NCI-H748 treated with DMSO at 0.1 percent for 48 hours (cell line): ENCODE measurements around the gene WDR54.
"Not testable (repeated sequence)": the region's sequence is repeated elsewhere in the genome, so short reads cannot be mapped to it uniquely, and the experiment has no call there.

Source experiments
- DNase-seq: peaks from one replicate; lab custom pipeline; 2025; lab: John Stamatoyannopoulos, UW

The WDR54 gene

GRCh38 chr2:74457129-74457548, 35.6 kb downstream of the WDR54 start:
- peak; percentile 56 for DNase-seq

GRCh38 chr2:74457549-74458131, 36.1 kb downstream of the WDR54 start:
- peak; percentile 57 for DNase-seq

DNA sequence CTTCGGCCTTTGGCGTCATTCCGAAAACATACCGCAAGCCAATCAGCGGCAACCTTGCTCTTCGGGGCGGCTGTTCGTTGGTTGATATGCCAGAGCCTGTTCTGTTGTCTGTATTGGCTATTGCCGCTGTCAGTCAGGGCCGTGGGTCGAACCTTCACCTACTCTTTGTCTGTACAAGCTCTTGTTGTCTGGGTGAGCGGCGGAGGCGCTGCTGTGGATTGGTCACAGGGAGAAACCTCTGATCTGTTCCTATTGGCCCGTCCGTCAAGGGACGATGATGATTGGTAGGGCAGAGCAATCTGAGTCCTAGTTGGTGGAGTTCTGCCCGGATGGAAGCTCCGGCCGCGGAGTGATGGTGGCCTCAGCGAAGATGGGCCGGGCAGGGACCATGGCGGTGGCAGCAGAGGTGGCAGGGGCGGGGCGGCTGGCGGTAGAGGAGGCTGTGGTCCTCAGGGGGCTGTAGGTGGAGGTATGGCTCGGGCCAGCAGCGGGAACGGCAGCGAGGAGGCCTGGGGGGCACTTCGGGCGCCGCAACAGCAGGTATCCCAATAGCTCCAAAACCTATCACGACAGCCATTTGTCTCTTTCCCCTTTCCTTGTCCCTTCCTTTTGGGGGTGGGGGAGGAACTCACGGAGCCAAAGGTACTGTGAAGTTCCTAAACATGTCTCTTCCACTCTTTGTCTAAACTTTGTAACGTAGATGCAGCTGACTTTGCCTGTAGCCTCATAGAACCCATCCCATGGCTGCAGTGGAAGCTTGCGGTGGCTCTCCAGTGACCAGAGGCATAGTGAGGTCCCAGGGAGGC, 36.8 kb downstream of the WDR54 start, which contains the start of gene WBP1:
WBP1 (plus strand) TSS at position 307 of the 806 bp plus-strand sequence; CDS start at position 472, 165 bp downstream.
- DNase-seq, result peak; percentile 97

GRCh38 chr2:74458938-74459363, 37.4 kb downstream of the WDR54 start:
- no peak for DNase-seq

DNA sequence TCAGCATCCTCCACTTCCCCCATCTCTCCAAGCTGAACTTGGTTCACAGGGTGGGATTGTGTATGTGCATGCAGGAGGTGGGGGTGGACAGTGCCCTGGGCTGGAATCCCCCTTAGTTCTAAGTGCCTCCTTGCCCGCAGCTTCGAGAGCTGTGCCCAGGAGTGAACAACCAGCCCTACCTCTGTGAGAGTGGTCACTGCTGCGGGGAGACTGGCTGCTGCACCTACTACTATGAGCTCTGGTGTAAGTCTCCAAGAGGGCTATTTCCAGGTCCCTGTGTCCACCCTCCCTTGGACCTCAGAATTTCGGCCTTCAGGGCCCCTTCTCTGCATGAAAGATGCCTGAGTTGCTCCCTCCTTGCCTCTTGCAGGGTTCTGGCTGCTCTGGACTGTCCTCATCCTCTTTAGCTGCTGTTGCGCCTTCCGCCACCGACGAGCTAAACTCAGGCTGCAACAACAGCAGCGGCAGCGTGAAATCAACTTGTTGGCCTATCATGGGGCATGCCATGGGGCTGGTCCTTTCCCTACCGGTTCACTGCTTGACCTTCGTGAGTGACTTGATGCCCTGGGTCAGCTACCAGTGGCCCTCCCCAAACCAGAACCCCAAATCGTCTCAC, 38.1 kb downstream of the WDR54 start:
- not testable (repeated sequence) for DNase-seq

GRCh38 chr2:74460187-74460586, 38.7 kb downstream of the WDR54 start:
- not testable (repeated sequence) for DNase-seq

DNA sequence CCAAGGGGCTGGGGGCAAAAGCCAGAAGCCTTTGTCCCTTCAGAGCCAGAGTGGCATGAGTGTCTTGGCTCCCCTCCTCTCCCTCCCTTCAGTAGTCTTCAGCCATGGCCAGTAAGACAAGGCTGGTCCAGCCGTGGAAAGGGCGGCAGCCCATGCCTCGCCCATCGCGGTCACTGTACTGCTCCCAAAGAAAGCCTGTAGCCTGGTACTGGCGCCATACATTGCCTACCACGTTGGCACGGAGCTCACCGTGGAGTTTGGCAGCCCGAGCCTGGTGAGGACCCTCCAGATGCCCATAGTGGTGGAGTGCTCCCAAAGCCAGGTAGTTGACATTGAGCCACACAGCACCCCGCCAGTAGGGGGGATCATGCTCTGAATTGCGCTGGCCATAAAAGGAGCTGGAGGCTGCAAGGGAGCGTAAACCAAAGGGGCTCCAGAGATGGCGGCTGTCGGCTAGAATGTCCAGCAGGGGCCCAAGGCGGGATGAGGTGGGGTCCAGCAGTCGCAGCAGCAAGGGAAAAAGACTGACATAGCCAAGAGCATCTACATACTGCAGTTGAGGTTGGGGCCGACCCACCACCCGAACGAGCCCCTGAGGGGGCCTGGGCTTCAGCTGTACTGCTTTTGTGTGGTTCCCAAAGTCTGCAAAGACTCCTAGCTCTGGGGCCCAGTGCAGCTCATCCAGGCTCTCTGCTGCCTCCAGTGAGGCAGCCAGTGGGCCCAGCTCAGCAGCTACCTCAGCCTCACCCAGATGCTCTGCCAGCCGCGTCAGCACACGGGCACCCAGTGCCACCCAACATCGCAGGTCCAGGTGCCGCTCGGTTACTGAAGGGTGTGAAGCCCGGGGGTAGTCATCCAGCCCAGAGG, 39.9 kb downstream of the WDR54 start:
- no peak for DNase-seq

GRCh38 chr2:74462054-74462785, 40.7 kb downstream of the WDR54 start:
- no peak for DNase-seq

DNA sequence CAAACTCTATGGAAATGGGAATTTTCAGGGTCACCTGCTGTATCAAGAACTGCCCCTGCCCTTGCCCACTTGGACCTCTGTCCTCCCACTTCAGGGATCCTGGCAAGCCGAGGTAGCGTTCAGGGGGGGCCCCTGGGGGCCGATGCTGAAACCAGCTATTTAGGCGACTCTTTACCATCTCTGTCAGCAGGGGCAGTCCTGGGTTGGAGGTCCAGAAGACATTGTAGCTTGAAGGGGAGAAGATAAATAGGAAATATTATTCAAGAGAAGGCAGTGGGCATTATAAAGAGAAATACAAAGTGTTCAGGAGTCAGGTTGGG, 41.2 kb downstream of the WDR54 start:
- no peak for DNase-seq

DNA sequence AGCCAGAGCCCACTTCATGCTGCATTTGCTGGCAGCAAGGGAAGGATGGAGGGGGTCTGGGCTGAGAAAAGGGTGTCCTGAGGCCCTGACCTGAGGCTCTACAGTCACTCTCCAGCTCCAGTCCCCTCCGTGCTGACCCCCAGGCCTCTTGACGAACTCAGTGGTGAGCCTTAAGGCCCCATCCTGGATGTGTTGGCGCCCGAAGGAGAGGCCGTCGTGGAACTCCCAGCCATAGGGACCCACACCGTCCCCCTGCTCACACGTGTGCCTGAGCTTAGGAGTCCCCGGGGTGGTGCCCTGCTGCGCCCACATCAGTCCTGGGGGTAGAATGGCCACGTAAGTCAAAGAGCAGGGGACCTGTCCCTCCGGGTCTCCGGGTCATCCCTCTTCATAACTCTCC, 42.9 kb downstream of the WDR54 start:
- no peak for DNase-seq

DNA sequence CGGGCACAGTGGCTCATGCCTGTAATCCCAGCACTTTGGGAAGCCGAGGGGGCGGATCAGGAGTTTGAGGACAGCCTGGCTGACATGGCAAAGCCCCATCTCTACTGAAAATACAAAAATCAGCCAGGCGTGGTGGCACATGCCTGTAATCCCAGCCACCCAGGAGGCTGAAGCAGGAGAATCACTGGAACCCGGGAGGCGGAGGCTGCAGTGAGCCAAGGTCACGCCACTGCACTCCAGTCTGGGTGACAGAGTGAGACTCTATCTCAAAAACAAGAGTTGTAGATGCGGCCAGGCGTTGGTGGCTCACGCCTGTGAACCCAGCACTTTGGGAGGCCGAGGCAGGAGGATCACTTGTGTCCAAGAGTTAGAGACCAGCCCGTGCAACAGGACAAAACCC, 49.2 kb downstream of the WDR54 start:
- not testable (repeated sequence) for DNase-seq

- no peak for DNase-seq
Measured at GRCh38 chr2:74471332-74472065, 50.0 kb downstream of the WDR54 start.

DNA sequence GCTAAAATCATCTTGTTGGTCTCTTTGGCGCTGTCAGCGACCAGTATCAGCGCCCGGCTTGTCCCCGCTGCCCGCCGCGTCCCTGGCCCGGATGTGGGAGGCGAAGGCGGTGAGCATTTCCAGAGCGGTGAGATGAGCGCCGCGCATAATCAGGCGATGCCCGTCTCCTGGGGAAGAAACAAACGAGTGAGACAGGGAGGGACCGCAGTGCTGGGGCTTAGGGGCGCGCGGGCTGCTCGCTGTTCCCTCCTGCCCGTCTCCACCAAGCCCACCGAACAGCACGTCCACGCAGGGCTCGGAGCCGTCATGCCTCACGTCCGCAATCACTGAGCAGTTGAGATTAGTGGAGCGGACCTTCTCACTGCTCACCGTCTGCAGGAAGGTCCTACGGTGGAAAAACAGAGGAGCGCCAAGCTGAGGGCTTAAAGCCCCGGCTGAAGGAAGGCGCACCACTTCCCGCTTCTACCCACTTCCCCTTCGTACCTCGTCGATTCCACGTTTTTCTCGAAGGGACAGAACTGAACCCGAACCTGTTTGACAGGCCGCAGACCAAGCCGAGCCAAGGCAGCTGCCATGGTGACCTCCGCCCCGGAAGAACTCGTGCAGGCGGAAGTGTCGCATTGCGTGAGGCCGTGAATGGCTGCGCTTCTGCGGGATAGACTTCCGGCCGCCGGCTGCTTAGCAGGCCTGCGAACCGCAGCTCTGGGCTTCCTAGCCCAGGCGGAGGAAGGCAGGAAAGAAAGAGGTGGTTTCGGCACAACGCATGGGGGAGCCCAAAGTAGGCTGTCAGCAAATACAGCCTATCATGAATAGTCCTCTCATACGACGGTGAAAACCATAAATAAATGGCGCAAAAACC, 50.8 kb downstream of the WDR54 start, which contains the start of gene MRPL53:
MRPL53 (minus strand) TSS at position 595 of the 859 bp plus-strand sequence; CDS start at position 575, 20 bp downstream.
- peak; percentile 60 for DNase-seq

GRCh38 chr2:74472945-74473258, 51.4 kb downstream of the WDR54 start:
- no peak for DNase-seq

DNA sequence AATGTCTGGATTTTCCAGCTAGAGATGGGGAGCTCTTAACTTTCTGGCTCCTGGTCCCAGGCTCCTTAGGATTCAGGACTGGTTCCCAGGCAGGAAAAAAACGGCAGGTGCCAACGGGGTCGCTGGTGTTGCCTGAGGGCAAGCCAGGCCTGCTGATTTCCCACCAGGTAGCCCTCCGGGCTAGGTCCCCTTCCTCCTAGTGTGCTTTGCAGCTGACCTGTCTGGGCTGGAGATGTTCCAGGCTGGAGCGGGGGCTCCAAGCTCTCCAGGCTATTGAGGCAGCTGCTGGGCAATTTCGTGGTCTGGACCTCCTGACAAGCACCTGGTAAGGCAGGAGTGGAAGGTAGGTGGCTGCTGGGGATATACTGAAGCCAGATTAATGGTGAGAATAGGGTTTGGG, 53.0 kb downstream of the WDR54 start:
- no peak for DNase-seq

DNA sequence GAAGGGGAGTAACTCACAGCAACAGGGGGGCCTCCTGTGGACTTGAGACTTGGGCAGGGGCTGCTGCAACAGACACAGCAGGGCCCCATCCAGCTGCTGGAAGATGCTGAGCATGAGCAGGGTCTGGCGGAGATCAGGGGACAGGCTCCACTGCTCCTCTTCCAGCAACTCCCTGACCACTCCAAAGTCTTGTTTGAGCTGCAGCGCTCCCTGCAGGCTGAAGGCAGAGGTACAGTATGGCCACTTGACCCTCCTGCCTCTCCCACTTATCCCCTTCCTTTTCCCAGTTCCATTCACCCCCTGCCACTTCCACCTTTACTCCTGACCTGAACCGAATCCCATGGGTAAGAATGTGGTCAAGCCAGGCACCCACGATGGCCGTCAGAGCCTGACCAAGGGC, 53.4 kb downstream of the WDR54 start:
- DNase-seq, result no peak
